Endothelial cell of umbilical vein (primary cell): ENCODE data around the gene PXMP4.

Experiments
- CTCF ChIP-seq, 2 donors: IDR thresholded peaks; 1 replicate in 1 of 2; 2 replicates in 1 of 2; pipeline ENCODE4 v1.5.1; 2011; ENCODE audit warnings: low read length in 2 of 2, mild to moderate bottlenecking in 2 of 2, moderate library complexity in 2 of 2, control low read depth in 1 of 2, inconsistent platforms in 1 of 2, low read depth in 1 of 2; ENCODE audit not compliant: insufficient read depth in 1 of 2; ENCODE audit errors: extremely low read depth in 1 of 2
- EZH2 ChIP-seq: IDR thresholded peaks from 2 replicates; pipeline ENCODE4 v1.6.1; 2012; ENCODE audit warnings: borderline replicate concordance, low read depth, mild to moderate bottlenecking, moderate library complexity, low read length, inconsistent platforms; ENCODE audit not compliant: severe bottlenecking
- FOS ChIP-seq: IDR thresholded peaks from 2 replicates; pipeline ENCODE4 v1.6.1; 2011; ENCODE audit warnings: mild to moderate bottlenecking, low read length, moderate library complexity, borderline replicate concordance; ENCODE audit not compliant: insufficient read depth
- JUN ChIP-seq: IDR thresholded peaks from 2 replicates; pipeline ENCODE4 v1.6.1; 2011; ENCODE audit warnings: borderline replicate concordance, low read depth; ENCODE audit not compliant: insufficient read length, insufficient read depth
- MYC ChIP-seq: IDR thresholded peaks from one replicate; pipeline ENCODE4 v1.6.1; 2011; ENCODE audit warnings: mild to moderate bottlenecking, low read depth, low read length
- POLR2A ChIP-seq: IDR thresholded peaks from 2 replicates; pipeline ENCODE4 v1.6.1; 2012; ENCODE audit warnings: low read depth, mild to moderate bottlenecking, control low read depth, low read length
- POLR2AphosphoS5 ChIP-seq: IDR thresholded peaks from 2 replicates; pipeline ENCODE4 v1.6.1; 2012; ENCODE audit warnings: low read depth, mild to moderate bottlenecking, control low read depth, low read length, moderate library complexity; ENCODE audit not compliant: insufficient read depth
- TF ChIP-seq, protein P1 (sequence below): IDR thresholded peaks from 2 replicates; pipeline ENCODE4 v1.6.1; 2011; ENCODE audit not compliant: insufficient read depth, insufficient read length

DNA sequence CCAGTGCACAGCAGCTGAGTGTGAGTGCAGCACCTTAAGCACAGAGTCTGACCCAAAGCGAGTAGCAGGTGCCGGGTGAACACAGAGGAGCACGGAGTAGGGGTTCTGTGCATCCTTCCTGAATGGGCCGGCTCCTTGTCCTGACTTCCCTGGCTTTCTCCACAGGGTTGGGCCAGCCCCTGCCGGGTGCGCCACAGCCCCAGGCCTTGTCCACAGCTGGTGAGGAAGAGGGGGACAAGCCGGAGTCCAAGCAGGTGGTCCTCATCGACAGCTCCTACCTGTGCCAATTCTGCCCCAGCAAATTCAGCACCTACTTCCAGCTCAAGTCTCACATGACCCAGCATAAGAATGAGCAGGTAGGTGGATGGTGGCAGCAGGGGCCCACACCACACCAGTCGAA lies 46.6 kb upstream of the PXMP4 start:
- TF ChIP-seq POLR2AphosphoS5 (no peak), CTCF (IDR thresholded peaks at IDR 0.05; ENCODE audit: extremely low read depth in 1 of 2, insufficient read depth in 1 of 2, low read depth in 1 of 2, low read length in 2 of 2) (no peak), POLR2A (no peak), MYC (no peak), EZH2 (no peak), FOS (no peak), JUN (no peak)
- TF ChIP-seq, protein P1, sequence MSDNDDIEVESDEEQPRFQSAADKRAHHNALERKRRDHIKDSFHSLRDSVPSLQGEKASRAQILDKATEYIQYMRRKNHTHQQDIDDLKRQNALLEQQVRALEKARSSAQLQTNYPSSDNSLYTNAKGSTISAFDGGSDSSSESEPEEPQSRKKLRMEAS = no peak
